WTC11 (cell line): ENCODE measurements around the gene RETREG2. TPM values are rescaled to one million over a fixed set of nuclear protein-coding genes. Genes with fewer than 3 reads are reported as not detected.

Source experiments
- ATAC-seq: fragments of 200-7000 bp; cut with Tn5 transposase; 2 replicates; pipeline ENCODE4 v1.10.0; 2021; ENCODE audit warnings: mild to moderate bottlenecking, moderate library complexity
- CTCF ChIA-PET: fragments of 300-600 bp; sonication (Branson Sonifier 250); formaldehyde crosslinking; loops from one replicate; lab custom pipeline; 2021; ENCODE audit warnings: antibody characterized with exemption; lab: Charles Lee
- POLR2A ChIA-PET: fragments of 350-600 bp; sonication (Branson Sonifier 250); formaldehyde crosslinking; loops from one replicate; lab custom pipeline; 2021; ENCODE audit warnings: antibody characterized with exemption; lab: Charles Lee
- DNase-seq: peaks from one replicate; pipeline ENCODE4 v3.0.0; 2021; ENCODE audit warnings: low spot score
- H3K27ac Mint-ChIP-seq: 2 replicates; pipeline ENCODE4 v1.8.0; 2021; ENCODE audit warnings: mixed read lengths
- H3K27me3 Mint-ChIP-seq: 2 replicates; pipeline ENCODE4 v1.8.0; 2021; ENCODE audit warnings: low read depth, mild to moderate bottlenecking, moderate library complexity, mixed read lengths
- H3K36me3 Mint-ChIP-seq: 2 replicates; pipeline ENCODE4 v1.8.0; 2021; ENCODE audit warnings: mixed read lengths
- H3K4me1 Mint-ChIP-seq: 2 replicates; pipeline ENCODE4 v1.8.0; 2022; ENCODE audit warnings: mixed read lengths
- H3K4me3 Mint-ChIP-seq: 2 replicates; pipeline ENCODE4 v1.8.0; 2021; ENCODE audit warnings: mild to moderate bottlenecking, moderate library complexity, mixed read lengths
- H3K9me3 Mint-ChIP-seq: 2 replicates; pipeline ENCODE4 v1.8.0; 2021; ENCODE audit warnings: mixed read lengths
- ARID4B ChIP-seq: sonication (generic); formaldehyde crosslinking; IDR thresholded peaks from 2 replicates; pipeline ENCODE4 v1.8.0; 2023; ENCODE audit warnings: missing genetic modification reagents, mild to moderate bottlenecking, borderline replicate concordance
- CBFB ChIP-seq: sonication (generic); formaldehyde crosslinking; IDR thresholded peaks from 2 replicates; pipeline ENCODE4 v1.8.1; 2022; ENCODE audit warnings: mild to moderate bottlenecking, low read depth, missing genetic modification reagents
- E2F1 ChIP-seq: sonication (generic); formaldehyde crosslinking; IDR thresholded peaks from 2 replicates; pipeline ENCODE4 v1.8.0; 2022; ENCODE audit warnings: mild to moderate bottlenecking, missing genetic modification reagents
- E2F4 ChIP-seq: sonication (generic); formaldehyde crosslinking; IDR thresholded peaks from 2 replicates; pipeline ENCODE4 v1.8.1; 2022; ENCODE audit warnings: low read depth, mild to moderate bottlenecking, moderate library complexity, missing genetic modification reagents, borderline replicate concordance
- ERG ChIP-seq: fragments of 250-450 bp; sonication (Bioruptor Pico); IDR thresholded peaks from 2 replicates; pipeline ENCODE4 v1.8.0; 2021; ENCODE audit warnings: mild to moderate bottlenecking
- FOXK1 ChIP-seq: sonication (generic); formaldehyde crosslinking; IDR thresholded peaks from 2 replicates; pipeline ENCODE4 v1.8.0; 2022; ENCODE audit warnings: mild to moderate bottlenecking, moderate library complexity, missing genetic modification reagents
- GTF2I ChIP-seq: fragments of 250-450 bp; sonication (Bioruptor Pico); conservative IDR thresholded peaks from 2 replicates; pipeline ENCODE4 v1.4.0; 2021; ENCODE audit warnings: mild to moderate bottlenecking
- JUN ChIP-seq: sonication (generic); formaldehyde crosslinking; IDR thresholded peaks from 2 replicates; pipeline ENCODE4 v1.8.0; 2023; ENCODE audit warnings: mild to moderate bottlenecking, missing genetic modification reagents
- PREB ChIP-seq: sonication (generic); formaldehyde crosslinking; IDR thresholded peaks from 2 replicates; pipeline ENCODE4 v1.8.1; 2022; ENCODE audit warnings: mild to moderate bottlenecking, missing genetic modification reagents, moderate library complexity, borderline replicate concordance
- STAT6 ChIP-seq: sonication (generic); formaldehyde crosslinking; conservative IDR thresholded peaks from 2 replicates; pipeline ENCODE4 v1.8.1; 2023; ENCODE audit warnings: mild to moderate bottlenecking, low read depth, missing genetic modification reagents, moderate library complexity
- TCF7 ChIP-seq: sonication (generic); formaldehyde crosslinking; IDR thresholded peaks from 2 replicates; pipeline ENCODE4 v1.8.0; 2022; ENCODE audit warnings: mild to moderate bottlenecking, low read depth, missing genetic modification reagents, moderate library complexity
- ZNF219 ChIP-seq: sonication (generic); formaldehyde crosslinking; IDR thresholded peaks from 2 replicates; pipeline ENCODE4 v1.8.0; 2023; ENCODE audit warnings: missing genetic modification reagents, mild to moderate bottlenecking, borderline replicate concordance
- ZNF281 ChIP-seq: sonication (generic); formaldehyde crosslinking; IDR thresholded peaks from 2 replicates; pipeline ENCODE4 v1.8.0; 2023; ENCODE audit warnings: mild to moderate bottlenecking, missing genetic modification reagents
- ZNF532 ChIP-seq: fragments of 250-450 bp; sonication (Bioruptor Pico); IDR thresholded peaks from 2 replicates; pipeline ENCODE4 v1.9.0; 2021; ENCODE audit warnings: mild to moderate bottlenecking, borderline replicate concordance
- total RNA-seq: library from RNA; stranded (reverse); gene quantifications from 3 replicates; pipeline ENCODE4 v1.2.3, GENCODE V29; 2021

RETREG2 gene
- total RNA-seq, 1 experiment from 2014 or later: 60.2 TPM

GRCh38 chr2:219178377-219179175, 501 bp downstream of the RETREG2 start:
- Mint-ChIP-seq H3K4me1 (peaks cover 19% of the 10 kb centered on the region), H3K27ac (no peak overlapping the region; the same call in 1 of the 2 replicates), H3K4me3 (peak overlapping the region; percentile 84), H3K36me3 (peaks cover 31% of the 10 kb centered on the region), H3K9me3 (no peaks in the 10 kb centered on the region), H3K27me3 (no peaks in the 10 kb centered on the region)
- peak; percentile 47 for DNase-seq
- ChIA-PET POLR2A (no interaction called here), CTCF (no interaction called here)
- peak; percentile 9 for ATAC-seq
- TF ChIP-seq GTF2I (CRISPR knock-in tag) (no peak), PREB (CRISPR knock-in tag) (no peak), FOXK1 (CRISPR knock-in tag) (0 out of 2 replicates have a peak, but pooled peaks have one; percentile 8), JUN (CRISPR knock-in tag) (no peak), TCF7 (CRISPR knock-in tag) (no peak), E2F4 (no peak), STAT6 (no peak), CBFB (CRISPR knock-in tag) (no peak), E2F1 (CRISPR knock-in tag) (no peak), ZNF532 (CRISPR knock-in tag) (no peak), ZNF219 (CRISPR knock-in tag) (no peak), ZNF281 (no peak), ARID4B (0 out of 2 replicates have a peak, but pooled peaks have one; percentile 38), ERG (CRISPR knock-in tag) (no peak)
